GM06990 (cell line): ENCODE results near the gene CEACAM16.
A peak's percentile ranks its signal among the peaks of the same experiment; 100 is the strongest.

Source experiments
- DNase-seq: peaks from one replicate; pipeline ENCODE4 v3.0.0-alpha.2; 2011; ENCODE audit not compliant: insufficient read length; ENCODE audit errors: extremely low read depth
- H3K27me3 ChIP-seq: replicated peaks from 2 replicates; pipeline ENCODE4 v1.6.0; 2011; ENCODE audit warnings: low read length; ENCODE audit not compliant: control insufficient read depth, insufficient read depth
- H3K36me3 ChIP-seq: 2 replicates; pipeline ENCODE4 v1.5.1; 2011; ENCODE audit warnings: low read length; ENCODE audit not compliant: control insufficient read depth, insufficient read depth
- H3K4me3 ChIP-seq: replicated peaks from 2 replicates; pipeline ENCODE4 v1.5.1; 2011; ENCODE audit warnings: low read depth, mild to moderate bottlenecking, control low read depth, low read length
- TF ChIP-seq, protein P1 (sequence below): IDR thresholded peaks from 2 replicates; pipeline ENCODE4 v1.5.1; 2011; ENCODE audit warnings: low read length, control low read depth, mild to moderate bottlenecking, inconsistent platforms; ENCODE audit not compliant: insufficient read depth, poor library complexity, severe bottlenecking

The CEACAM16 gene

DNA sequence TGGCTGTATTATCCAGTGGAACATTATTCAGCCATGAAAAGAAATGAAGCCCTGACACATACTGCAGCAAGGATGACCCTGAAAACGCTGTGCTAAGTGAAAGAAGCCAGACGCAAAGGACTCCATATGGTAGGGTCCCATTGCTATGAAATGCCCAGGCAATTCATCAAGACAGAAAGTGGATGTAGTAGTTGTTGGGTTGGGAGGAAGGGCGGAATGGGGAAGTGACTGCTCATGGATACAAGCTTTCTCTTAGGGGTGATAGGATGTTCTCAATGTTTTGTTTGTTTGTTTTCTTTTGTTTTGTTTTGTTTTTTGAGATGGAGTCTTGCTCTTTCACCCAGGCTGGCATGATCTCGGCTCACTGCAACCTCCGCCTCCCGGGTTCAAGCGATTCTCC lies 11.1 kb upstream of the CEACAM16 start:
- Histone ChIP-seq H3K36me3 (no peaks in the 10 kb centered on the region), H3K4me3 (no peak overlapping the region), H3K27me3 (no peaks in the 10 kb centered on the region)
- TF ChIP-seq, protein P1, sequence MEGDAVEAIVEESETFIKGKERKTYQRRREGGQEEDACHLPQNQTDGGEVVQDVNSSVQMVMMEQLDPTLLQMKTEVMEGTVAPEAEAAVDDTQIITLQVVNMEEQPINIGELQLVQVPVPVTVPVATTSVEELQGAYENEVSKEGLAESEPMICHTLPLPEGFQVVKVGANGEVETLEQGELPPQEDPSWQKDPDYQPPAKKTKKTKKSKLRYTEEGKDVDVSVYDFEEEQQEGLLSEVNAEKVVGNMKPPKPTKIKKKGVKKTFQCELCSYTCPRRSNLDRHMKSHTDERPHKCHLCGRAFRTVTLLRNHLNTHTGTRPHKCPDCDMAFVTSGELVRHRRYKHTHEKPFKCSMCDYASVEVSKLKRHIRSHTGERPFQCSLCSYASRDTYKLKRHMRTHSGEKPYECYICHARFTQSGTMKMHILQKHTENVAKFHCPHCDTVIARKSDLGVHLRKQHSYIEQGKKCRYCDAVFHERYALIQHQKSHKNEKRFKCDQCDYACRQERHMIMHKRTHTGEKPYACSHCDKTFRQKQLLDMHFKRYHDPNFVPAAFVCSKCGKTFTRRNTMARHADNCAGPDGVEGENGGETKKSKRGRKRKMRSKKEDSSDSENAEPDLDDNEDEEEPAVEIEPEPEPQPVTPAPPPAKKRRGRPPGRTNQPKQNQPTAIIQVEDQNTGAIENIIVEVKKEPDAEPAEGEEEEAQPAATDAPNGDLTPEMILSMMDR: no peak
- no peak for DNase-seq

DNA sequence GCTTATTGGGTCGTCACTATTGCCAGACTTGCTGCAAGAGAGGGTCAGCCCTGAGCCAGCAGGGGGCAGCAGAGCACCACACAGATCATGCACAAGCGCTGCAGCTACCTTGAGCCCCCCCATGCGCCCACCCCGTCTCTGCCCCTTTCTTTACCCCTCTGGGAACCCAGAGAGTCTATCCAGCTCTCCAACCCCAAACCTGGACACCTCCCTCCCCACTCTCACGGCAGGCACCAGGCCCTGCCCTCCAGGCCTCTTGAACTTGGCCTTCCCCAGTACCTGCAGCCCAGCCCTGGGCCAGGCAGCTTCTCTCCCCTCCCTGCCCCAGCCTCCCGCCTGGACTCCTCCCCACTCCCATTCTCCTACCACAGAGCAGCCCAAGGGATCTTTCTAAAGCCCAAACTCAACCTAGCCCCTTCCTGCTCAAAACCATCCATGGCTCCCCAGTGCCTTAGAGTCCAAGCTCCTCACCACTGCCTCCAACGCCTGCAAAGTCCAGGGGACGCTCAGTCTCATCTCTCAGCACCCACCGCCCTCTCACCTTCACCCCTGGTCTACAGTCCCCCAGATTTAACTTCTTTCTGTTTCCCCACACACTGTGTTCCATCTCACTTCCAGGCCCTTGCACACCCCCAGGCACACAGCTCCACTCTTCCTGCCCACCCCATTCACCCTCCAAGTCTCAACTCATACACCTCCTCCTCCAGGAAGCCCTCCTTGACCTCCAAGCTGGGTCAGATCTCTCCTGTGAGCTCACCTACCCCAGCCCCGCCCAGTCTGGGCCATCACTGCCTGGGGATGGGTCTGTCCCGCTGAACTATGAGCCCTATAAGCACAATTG lies 9.4 kb upstream of the CEACAM16 start:
- Histone ChIP-seq H3K36me3 (no peaks in the 10 kb centered on the region), H3K4me3 (no peak overlapping the region), H3K27me3 (no peaks in the 10 kb centered on the region)
- peak; percentile 62 for DNase-seq
- TF ChIP-seq, protein P1: peak; percentile 96

- Histone ChIP-seq H3K4me3 (no peak overlapping the region), H3K27me3 (no peaks in the 10 kb centered on the region), H3K36me3 (no peaks in the 10 kb centered on the region)
- no peak for DNase-seq
- TF ChIP-seq, protein P1: no peak
Observed at GRCh38 chr19:44690131-44690440, 8.9 kb upstream of the CEACAM16 start.

- TF ChIP-seq, protein P1: no peak
- Histone ChIP-seq H3K27me3 (no peaks in the 10 kb centered on the region), H3K4me3 (no peak overlapping the region), H3K36me3 (no peaks in the 10 kb centered on the region)
- DNase-seq: no peak
Observed at GRCh38 chr19:44692379-44692721, 6.6 kb upstream of the CEACAM16 start.

GRCh38 chr19:44694184-44694579 lies 4.8 kb upstream of the CEACAM16 start:
- H3K4me3 ChIP-seq: no peak overlapping the region
- no peaks in the 10 kb centered on the region for H3K36me3 ChIP-seq
- TF ChIP-seq, protein P1: peak; percentile 50
- no peaks in the 10 kb centered on the region; the same call in 1 of the 2 replicates for H3K27me3 ChIP-seq
- no peak for DNase-seq

- TF ChIP-seq, protein P1: no peak
- DNase-seq: no peak
- Histone ChIP-seq H3K36me3 (no peaks in the 10 kb centered on the region), H3K27me3 (no peaks in the 10 kb centered on the region; the same call in 1 of the 2 replicates), H3K4me3 (no peak overlapping the region)
Observed at GRCh38 chr19:44696939-44697669, 1.8 kb upstream of the CEACAM16 start.
